NB4 (cell line): ENCODE data around the gene RAB24.

Experiments
- CTCF ChIP-seq: IDR thresholded peaks from one replicate; pipeline ENCODE4 v1.5.1; 2012; ENCODE audit warnings: low read depth, low read length
- MYC ChIP-seq: IDR thresholded peaks from 2 replicates; pipeline ENCODE4 v1.6.1; 2011; ENCODE audit warnings: low read depth, low read length
- POLR2A ChIP-seq: IDR thresholded peaks from 2 replicates; pipeline ENCODE4 v1.6.1; 2011; ENCODE audit warnings: mild to moderate bottlenecking; ENCODE audit not compliant: insufficient read length; ENCODE audit errors: extremely low read depth

DNA sequence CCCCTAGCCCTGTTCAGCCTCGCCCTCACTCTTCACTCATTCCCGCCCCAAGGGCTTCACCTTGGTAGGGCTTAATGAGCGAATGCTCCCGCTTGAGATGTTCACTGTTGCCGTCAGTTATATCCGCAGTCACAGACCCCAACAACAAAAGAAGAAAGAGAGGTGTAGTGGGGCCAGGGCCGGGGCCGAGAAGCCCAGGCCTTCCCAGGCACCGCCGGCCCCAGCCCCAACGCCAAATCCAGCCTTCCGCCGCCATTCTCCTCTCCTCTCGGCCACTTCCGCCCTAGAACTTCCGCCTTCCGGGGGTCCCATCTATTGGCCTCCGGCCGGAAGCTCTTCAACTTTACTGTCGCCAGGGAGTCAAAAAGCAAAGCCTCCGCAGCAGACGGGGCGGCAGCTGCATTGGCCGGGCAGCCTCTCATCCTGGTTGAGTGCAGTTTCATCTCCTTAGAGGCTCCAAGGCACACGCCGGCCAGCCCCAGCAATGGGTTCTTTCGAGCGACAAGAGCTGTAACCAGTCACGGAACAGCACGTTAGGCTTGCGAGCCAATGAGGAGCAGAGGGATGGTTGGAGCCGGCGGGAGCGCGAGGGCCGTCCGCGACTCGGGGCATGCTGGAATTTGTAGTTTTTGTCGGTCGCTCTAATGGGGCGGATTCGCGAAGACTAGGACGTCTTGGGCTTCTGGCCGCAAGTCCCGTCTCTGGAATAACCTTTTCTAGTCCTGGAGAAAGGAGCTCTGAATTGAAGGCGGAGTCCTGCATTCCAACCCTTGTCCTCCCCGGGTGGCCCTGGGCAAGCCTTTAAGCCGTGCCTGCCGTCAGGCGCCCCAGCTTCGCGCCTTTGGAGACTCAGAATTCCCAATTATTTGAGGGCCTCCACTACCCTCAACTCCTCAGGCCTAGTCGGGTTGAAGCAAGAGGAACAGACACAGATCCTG lies 48.1 kb upstream of the RAB24 start, which contains the start of gene LMAN2:
- TF ChIP-seq CTCF (no peak), POLR2A (peak; percentile 77), MYC (no peak)
